Measurements from ENCODE around the gene SDC3.

SDC3 gene

DNA sequence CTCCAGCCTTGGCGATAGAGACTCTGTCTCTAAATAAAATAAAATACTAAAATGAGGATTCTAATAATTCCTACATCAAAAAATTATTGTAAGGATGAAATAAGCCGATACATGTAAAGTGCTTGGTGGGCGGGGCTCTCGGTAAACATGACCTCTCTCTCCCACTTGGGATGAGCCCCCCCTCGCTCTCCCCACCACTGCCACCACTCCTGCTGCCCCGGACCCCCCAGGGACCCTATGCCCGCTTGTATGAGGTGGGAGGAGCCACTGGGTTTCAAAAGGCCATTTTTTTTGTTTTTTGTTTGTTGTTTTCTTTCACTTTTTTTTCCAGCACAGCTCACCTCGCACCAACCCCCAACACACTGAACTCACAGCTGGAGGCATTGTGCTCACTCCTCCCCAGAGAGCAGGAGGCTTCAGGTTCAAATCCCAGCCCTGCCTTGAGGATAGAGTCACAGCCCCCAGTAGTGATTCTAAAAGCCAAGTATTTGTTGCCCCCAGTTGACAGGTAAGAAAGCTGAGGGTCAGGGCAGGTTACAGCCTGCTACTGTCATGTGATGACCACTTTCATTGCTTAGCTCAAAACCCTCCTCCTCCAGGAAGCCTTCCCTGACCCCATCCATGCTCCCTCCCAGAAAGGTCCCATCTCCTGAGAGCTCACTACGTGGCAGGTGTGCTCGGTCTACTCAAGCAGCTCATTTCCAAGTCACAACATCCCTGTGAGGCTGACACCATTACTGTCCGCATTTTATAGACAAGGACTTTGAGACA is 4.2 kb downstream of the SDC3 start:
- no peak for DNase-seq

DNA sequence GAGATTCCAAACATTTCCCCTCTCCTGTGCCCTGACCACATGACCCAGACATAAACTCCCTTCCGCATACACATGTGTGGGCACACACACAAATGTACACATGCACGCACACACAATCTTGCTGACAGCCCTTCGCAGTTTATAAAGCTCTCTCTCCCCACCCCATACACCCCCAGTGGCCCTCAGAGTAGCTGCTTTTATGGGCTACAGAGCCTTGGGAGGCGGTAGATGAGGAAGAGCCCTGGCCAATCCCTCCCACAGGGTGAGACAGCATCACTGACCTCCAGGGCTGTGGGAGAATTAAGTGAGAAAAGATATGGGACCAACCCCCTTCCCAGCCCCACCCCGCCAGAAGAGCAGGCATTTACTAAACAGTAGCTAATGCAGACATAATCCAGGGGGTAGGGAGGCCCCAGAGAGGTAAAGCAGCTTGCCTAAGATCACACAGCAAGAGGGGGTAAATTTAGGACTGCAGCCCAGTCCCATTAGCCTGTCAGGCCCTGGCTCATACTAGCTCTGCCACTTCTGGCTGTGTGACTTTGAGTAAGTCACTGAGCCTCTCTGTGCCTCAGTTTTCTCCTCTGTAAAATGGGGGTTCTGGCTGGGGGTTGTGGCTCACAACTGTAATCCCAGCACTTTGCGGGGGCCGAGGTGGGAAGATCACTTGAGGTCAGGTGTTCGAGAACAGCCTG is 5.1 kb downstream of the SDC3 start:
- DNase-seq, result no peak

DNA sequence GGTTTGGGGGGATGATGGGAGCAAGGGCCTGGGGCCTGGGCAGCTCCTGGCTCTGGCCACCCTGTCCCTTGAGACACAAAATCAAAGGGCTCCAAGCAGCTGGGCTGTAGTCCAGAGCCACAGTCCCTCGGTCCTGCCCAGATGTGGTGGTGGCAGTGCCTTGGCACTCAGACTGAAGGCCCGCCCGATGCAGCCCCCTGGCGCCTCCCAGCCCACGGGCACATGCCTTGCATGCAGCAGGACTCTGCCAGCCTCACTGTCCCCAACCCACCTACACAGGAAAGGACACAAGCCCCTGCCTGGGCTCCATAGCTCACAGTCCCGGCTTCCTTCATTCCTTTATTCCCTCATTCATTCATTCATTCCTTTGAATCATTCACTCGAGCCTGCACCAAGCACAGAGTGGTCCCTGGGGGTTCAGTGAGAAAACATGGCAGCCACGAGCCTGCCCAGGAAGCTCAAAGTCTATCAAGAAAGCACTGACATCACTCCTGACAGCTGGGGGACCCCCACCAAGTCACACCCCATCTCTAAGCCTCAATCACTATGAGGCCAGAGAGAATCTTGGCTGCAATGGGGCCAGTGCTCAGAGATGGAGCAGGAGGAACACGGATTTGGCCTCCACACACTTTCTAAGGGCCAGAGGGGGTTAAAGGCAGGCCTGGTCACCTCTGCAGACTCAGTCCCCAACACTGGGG is 5.8 kb downstream of the SDC3 start:
- no peak for DNase-seq

DNA sequence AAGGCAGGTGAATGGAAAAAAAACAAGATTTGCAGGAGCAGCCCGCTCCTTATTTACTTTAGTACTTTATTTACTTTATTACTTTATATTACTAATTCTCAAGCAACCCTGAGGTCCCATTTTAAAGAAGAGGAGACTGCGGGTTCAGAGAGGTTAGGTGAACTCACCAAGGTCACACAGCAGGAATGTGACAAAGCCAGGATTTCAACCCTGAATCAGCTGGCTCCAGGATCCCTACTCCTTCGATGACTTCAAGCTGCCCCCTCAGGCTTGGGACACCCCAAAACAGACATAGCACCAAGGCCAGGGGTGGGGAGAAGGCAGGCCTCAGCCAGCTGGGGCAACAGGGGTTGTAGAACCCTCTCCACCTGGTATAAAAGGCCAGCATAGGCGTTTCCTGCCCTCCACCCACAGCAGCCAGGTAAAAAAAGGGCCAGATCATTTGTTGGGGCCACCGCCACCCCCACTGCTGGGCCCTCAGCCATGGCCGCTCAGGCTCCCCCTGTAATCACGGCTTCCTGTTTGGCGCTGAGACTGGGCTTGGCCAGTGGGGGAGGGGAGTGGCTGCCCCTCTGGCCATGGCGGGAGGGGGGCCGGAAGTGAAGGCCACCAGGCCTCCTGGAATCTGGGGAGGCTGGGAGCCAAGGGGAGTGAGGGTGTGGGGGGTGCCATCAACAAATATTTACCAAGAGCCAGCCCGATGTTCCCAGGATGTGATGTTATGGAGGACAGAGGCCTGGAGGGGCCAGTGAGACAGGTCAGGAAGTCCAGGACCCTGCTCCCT is 6.6 kb downstream of the SDC3 start:
- DNase-seq, result no peak

DNA sequence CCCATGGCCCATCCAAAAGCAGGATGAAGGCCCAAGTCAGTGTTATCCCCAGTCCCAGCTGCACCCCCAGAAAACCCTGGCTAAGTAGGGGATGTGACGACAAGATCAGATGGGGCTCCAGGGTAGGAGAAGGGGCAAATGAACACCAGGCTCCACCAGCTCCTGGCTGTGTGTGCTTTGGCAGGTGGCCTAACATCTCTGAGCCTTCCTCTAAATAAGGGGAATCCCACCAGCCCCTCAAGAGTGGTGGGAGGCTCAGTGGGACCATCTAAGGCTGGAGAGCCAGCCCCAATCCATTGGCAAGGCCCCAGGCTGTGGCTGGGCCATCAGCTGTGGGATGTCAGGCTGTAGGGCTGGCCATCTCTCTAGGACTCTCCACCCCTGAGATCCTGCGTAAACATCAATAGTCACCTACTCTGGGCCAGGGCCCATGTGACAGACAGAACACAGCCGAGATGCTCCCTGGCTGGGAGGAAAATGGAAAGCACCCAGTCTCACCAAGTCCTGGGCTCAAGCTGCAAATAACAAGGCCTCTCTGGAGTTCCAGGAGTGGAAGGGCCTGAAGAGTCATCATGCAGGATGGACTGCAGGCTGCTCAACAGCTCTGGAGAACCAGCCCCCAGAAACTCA is 7.5 kb downstream of the SDC3 start:
- DNase-seq, result no peak

DNA sequence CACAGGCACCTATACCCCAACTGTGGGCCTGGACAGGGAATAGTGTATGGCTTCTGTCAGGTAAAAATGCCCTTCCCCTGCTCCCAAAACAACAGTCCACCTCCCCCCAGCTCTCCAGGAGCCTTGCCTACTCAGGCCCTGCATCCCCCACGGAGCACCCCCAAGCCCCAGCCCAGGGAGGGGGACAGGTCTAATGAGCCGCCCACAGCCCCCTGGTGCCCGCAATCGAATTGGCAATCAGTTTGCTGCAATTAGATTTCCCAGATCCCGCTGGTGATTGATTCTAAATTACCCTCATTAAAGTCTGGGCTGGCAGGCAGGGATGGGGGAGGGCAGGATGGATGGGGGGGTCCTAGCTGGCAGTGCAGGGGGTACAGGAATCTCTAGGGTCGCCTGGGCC is 8.1 kb downstream of the SDC3 start:
- DNase-seq, result no peak

DNA sequence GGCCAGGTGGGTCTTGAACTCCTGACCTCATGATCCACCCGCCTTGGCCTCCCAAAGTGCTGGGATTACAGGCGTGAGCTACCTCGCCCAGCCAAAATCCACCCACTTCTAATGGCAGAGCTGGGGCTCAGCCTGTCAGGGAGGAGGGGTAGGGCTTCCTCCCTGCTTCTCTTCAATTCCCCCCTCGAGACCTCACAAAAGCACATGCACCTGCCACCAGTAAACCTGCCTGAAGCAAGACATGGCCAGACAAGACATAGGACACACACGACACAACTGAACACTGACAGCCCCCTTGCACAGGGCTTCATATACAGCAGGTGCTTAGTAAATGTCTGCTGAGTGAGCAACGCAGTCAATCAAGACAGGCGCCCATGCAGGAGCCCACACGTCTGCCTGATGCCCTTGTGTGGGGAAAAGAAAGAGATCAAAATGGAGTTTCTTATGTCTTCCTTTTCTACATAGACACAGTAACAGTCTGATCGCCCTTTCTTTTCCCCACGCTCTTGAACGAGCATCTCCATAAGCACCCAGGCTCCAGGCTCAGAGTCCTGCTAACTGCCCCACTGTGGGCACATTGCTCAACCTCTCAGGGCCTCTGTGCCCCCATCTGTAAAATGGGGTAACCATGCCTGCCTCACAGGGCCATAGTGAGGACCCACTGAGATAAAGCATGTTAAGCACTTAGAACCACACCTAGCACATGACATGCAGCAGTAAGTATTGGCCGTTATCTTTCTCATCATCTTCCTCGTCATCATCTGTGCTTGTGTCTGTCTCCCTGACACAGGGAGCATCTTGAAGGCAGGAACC is 8.8 kb downstream of the SDC3 start:
- DNase-seq, result no peak

DNA sequence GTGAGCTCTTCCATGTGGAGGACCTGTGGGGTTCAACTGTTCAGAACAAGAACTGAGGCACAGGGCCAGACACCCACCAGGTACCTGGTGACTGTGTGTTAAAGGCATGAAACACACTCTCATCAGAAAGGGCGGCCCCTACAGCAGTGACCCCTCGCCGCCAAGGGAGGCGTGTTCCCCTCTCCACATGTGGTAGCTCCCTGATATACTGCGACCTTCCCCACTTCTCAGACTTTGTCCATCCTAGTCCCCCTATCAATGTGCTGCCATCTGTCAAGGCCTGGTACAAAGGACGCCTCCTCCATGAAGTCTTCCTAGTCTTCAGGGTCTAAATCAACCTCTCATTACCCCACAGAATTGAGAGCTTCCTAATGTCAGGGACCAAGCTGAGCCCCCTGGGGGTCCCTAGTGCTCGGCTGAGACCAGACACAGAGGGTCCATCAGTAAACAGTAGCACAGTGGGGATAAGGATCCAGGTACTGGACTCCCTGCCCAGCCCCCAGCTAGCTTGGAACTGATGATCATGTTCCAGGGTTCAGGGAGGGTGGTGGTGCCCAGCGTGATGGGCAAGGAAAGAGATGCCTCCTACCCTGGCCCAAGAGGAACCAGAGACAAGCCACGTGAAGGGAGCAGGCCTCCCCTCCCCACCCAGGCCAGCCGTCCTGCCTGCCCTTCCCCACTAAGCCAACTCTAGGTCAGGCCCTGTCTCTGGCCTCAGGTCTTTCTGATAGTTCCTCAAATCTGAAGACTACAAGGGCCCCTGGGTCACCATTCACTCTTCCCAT is 10.3 kb downstream of the SDC3 start:
- no peak for DNase-seq

DNA sequence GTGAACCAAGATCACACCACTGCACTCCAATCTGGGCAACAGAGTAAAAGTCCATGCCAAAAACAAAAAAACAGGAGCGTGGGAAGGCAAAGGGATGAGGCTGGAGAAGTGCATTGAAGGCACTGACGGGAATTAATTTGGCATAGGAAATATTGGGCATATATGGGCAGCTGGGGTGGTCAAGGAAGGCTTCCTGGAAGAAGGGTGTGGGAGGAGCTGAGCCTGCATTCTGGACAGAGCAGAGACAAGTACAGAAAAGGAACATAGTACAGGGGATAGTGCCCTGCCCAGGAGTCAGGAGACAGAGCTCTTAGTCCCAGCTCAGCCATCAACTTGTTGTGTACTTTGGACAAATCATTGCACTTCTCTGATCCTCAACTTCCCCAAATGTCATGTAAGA is 11.7 kb downstream of the SDC3 start:
- DNase-seq, result no peak

DNA sequence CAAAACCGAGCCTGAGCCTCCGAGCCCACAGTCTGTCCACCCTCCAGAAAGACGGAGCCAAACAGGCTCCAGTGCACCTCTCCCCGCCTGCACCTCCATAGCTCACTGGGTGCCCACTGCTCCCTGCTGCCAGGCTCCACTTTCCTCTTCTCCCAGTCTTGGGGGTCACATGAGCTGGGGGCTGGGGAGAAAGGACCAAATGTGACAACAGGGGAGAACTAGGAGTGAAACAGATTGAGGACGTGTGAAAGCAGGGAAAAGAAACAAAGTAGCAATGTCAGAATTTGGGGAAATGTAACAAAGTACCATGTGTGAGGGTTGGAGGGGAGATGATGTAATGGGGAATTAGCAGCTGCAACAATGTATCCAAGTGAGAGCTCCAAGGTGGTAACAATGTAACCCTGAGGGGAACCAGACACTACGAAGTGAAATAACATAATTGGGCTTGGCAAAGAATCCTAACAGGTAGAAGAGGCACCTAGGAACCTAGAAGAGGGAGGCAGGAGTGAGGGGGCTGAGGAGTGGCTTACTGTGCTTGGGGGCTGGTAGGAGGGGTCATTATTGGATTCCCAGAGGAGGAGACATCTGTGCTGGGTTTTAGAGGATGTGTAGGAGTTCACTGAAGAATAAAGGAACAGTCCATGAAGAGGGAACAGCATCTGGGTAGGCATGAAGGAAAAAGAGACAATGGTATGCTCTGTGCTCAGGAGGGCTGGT is 12.5 kb downstream of the SDC3 start:
- DNase-seq, result no peak

DNA sequence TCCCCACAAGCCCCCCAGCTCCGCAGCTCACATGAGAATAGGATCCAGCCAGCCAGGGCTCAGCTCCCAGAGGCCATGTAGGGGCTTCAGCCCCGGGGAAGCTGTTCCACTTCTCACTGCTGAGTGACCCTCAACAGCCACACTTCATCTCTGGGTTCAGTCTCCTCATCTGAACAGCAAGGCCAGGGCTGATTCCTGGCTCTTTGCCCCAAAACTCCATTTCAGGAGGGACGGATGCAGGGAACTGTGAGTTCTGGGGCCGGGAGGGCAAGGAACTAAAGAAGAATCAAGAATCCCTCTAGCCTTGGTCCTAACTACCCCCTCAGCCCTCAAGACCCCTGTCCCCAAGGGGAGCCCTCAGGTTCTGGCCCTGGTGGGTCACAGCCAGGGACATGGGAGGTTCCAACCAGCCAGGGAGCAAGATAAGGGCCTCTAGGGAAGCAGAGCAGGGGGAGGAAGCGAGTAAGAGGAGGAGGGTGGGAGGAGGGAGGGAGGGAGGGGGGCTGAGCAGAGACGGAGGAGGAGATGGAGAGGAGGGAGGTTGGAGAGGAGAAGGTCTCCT is 13.1 kb downstream of the SDC3 start:
- no peak for DNase-seq

DNA sequence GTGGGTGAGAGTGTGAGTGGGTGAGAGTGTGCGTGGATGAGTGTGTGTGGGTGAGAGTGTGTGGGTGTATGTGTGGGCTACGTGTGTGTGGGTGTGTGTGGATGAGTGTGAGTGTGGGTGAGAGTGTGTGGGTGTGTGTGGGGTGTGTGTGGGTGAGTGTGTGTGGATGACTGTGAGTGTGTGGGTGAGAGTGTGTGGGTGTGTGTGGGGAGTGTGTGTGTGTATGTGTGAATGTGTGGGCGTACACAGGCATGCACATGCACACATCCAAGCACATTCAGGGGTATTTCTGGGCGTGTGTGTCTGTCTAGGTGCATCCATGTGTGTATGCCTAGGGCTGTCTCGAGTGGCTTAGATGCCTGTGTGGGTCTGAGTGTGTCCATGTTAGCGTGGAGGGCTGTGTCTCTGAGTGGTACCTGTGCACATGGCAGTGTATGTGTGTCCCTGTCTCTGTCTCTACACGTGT is 14.0 kb downstream of the SDC3 start:
- no peak for DNase-seq

DNA sequence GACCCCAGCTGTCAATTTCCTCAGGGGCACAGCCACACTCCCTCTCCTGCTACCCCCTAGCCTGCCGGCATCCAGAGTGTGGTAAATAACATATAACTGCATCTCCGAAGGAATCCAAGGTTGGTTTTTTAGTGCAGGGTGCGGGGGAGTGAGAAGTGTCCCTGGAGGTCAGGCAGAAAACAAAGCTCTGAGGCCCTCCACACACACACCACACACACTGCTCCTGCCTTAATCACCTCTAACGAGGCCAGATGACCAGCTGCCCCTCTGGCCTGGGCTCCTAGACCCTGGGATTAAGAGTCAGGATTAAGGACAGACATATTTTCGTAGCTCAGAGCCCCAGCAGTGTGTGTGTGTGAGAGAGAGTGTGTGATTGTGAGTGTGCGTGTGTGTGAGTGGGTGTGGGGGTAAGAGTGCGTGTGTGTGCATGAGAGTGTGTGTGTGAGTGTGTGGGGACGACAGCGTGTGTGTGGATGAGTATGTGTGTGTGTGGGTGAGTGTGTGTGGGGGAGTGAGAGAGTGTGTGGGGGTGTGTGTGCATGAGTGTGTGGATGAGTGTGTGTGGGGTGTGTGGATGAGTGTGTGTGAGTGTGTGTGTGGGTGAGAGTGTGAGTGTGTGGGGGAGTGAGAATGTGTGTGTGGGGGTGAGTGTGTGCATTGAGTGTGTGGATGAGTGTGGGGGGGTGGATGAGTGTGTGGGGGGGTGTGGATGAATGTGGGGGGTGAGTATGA is 14.6 kb downstream of the SDC3 start:
- DNase-seq, result no peak

DNA sequence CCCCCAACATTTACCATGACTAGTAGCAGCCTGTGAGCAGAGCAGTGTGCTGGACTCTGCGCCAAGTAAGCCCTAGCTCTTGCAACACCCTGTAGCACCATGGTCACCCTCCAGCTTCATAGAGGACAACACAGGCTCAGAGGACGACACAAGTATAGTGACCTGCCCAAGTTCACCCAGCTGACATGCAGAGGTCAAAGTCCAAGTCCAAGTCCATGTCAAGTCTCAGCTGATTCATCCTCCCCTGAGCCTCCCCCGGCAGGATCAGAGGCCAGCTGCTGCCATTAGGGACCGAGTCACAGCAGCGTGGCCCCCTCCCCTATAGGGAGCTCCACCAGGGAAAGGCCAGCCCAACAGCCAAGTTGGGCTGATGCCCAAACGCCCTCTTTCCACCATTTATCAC is 15.9 kb downstream of the SDC3 start:
- no peak for DNase-seq

DNA sequence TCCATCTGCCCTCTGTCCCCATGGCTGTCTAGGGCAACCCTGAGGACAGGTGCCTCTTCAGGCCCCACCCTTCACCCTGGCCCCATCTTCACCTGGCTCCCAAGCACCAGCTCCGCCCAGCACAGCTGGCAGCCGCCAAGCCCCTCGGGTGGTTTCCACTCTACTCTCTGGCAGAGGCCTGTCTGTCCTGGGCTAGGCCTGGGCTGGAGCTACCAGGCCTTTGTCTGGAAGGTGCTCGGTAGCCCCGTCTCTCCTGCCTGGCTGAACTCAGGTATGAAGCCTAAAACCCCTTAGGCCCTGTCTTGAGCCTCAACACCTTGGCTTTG is 17.4 kb downstream of the SDC3 start:
- DNase-seq, result no peak

DNA sequence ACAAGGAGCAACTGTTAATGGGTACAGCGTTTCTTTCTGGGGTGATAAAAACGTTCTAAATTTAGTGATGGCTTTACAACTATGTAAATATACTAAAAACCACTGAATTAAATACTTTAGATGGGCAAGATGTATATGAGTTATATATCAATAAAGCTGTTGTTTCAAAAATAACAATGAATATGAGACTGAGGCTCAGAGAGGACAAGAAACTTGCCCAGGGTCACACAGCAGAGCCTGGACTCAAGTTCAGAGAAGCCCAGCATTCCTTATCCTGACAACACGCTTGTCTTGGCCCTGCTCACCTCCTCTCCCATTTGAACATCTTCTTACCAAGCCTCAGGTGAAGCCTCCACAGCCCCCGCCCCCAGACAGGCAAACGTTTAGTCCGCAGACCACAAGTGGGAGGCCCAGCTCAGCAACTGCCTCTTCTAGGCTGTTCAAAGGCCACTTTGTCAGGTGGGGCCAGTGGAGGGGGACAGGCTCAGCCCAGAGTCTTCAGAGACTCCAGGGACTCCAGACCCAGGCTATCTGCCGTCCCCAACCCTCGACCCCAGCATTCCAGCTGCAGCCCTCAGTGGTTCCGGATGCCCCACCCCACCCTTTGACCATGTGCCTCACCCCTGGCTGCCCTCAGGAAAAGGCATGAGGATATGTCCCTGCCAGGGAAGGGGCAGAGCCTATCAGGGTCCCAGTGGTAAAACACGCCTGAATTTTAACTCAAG is 17.9 kb downstream of the SDC3 start:
- no peak for DNase-seq

DNA sequence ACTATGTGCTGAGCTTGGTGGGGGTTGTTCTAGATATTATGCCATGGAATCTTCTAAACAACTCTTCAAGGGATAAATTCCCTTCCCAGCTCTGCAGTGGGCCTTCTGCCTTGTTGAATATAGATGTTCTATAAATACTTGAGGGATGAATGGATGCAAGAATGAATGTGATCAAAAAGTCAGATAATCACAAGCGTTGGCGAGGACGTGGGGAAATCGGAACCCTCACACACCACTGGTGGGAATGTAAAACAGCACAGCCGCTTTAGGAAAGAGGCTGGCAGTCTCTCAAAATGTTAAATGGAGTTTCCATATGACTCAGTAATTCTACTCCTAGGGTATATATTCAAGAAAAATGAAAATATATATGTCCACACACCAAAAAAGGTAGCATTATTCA is 19.0 kb downstream of the SDC3 start:
- no peak for DNase-seq

DNA sequence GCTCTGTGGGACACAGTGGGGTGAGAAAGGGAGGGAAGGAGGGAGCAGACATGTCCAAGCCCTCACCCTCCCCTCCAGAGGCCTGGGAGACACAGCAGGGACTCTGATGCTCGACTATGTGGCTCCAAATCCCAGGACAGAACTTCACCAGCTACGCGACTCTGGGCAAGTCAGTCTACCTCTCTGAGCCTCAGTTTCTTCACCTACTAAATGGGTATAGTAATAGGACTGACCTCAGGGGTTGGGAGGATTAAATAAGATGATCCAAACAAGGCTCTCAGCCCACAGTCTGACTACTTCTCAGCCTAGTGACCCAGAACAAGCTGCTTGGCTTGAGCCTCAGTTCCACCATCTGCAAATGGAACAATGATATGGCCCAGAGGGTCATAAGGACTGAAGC is 19.6 kb downstream of the SDC3 start:
- no peak for DNase-seq

DNA sequence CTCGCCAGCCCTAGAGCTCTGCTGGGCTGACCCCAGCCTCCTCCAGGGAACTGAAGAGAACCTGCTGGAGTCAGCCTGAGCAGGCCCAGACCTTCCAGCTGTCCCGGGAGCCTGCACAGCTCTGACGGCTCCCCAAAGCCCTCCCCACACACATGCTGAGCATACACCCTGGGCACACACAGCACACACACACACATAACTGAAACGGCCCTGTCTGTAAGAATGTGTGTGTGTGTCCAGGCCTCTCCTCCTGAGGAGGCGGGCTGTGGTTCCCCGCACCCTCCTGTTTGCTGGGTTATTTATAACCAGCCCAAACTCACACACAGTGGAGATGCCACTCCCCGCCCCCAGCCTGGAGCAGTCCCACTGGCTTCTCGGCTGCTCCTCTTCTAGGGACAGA is 20.2 kb downstream of the SDC3 start:
- DNase-seq, result no peak

All from activated CD4-positive, alpha-beta T cell treated with anti-CD3 and anti-CD28 coated beads, Interleukin-2, amount 50 U/mL, for 1 hour (primary cell).